Immature natural killer cell (primary cell): ENCODE measurements around the gene ZNF879. TPM values are rescaled to one million over a fixed set of nuclear protein-coding genes. Genes with fewer than 3 reads are reported as not detected.
A peak's percentile ranks its signal among the peaks of the same experiment; 100 is the strongest.

Source experiments
- DNase-seq, 3 donors: peaks; one replicate each; pipeline ENCODE4 v3.0.0; 2022; ENCODE audit warnings: mixed read lengths in 1 of 3
- H3K27ac Mint-ChIP-seq, 6 donors: one replicate each; pipeline ENCODE4 v1.8.0; 2020; ENCODE audit warnings: mixed read lengths in 6 of 6, mild to moderate bottlenecking in 5 of 6, inconsistent platforms in 4 of 6, moderate library complexity in 3 of 6
- H3K27me3 Mint-ChIP-seq, 3 donors: one replicate each; pipeline ENCODE4 v1.8.0; 2020 to 2021; ENCODE audit warnings: low read depth in 3 of 3, mild to moderate bottlenecking in 3 of 3, mixed read lengths in 3 of 3, moderate library complexity in 3 of 3, inconsistent platforms in 1 of 3
- H3K36me3 Mint-ChIP-seq, 3 donors: one replicate each; pipeline ENCODE4 v1.8.0; 2020; ENCODE audit warnings: mixed read lengths in 3 of 3, inconsistent platforms in 2 of 3, mild to moderate bottlenecking in 2 of 3
- H3K4me1 Mint-ChIP-seq, 2 donors: one replicate each; pipeline ENCODE4 v1.8.0; 2020; ENCODE audit warnings: inconsistent platforms in 2 of 2, mild to moderate bottlenecking in 2 of 2, mixed read lengths in 2 of 2, moderate library complexity in 1 of 2
- H3K4me3 Mint-ChIP-seq, 5 donors: one replicate each; pipeline ENCODE4 v1.8.0; 2020; ENCODE audit warnings: mild to moderate bottlenecking in 5 of 5, mixed read lengths in 5 of 5, inconsistent platforms in 3 of 5, moderate library complexity in 3 of 5
- H3K9me3 Mint-ChIP-seq, 6 donors: one replicate each; pipeline ENCODE4 v1.8.0; 2020; ENCODE audit warnings: mild to moderate bottlenecking in 6 of 6, mixed read lengths in 6 of 6, inconsistent platforms in 4 of 6, moderate library complexity in 3 of 6
- polyA plus RNA-seq, 3 donors: library from polyadenylated mRNA; unstranded; fragments of 300-500 nt; fragmentation: Illumina TruSeq; gene quantifications; one replicate each; pipeline ENCODE4 v1.2.3, GENCODE V29; 2021

ZNF879 gene
- polyA plus RNA-seq, 3 donors from 2014 or later, result 2.7 to 4.5 (median 3.9) TPM

- Mint-ChIP-seq H3K27ac (no peak overlapping the region), H3K9me3 (peaks cover 0 to 8% (median 0%) of the 10 kb centered on the region in 6 donors), H3K4me1 (peaks cover 8% of the 10 kb centered on the region in 2 donors), H3K36me3 (no peaks in the 10 kb centered on the region), H3K4me3 (no peak overlapping the region), H3K27me3 (peaks cover 0 to 3% (median 0%) of the 10 kb centered on the region in 3 donors)
- DNase-seq, result no peak
These were observed 31.3 kb downstream of the ZNF879 start for GRCh38 chr5:179054876-179055275.

DNA sequence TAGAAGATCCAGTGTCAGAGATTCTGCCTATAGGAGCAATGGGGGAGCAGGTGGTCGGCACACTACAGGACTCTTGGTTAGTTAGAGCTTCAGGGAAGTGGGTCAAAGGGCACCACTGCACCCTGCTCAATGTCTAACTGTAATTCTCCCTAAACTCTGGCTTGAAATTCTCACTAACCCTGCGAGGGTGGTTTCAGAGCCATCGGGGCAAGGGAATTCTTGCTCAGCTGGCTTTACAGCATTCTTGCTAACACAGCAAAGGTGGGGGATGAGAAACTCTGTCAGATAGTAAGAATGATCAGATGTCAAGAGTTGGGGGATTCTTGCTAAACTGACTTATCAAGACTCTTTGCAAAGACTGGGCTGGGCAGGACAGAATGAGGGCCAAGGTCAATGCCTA, 31.8 kb downstream of the ZNF879 start:
- Mint-ChIP-seq H3K9me3 (peaks cover 0 to 10% (median 0%) of the 10 kb centered on the region in 6 donors), H3K27ac (no peak overlapping the region), H3K36me3 (no peaks in the 10 kb centered on the region), H3K27me3 (peaks cover 0 to 3% (median 0%) of the 10 kb centered on the region in 3 donors), H3K4me3 (no peak overlapping the region), H3K4me1 (peaks cover 11 to 13% of the 10 kb centered on the region in 2 donors)
- DNase-seq, result no peak

- Mint-ChIP-seq H3K4me1 (peaks cover 14 to 16% of the 10 kb centered on the region in 2 donors), H3K27me3 (peaks cover 0 to 3% (median 0%) of the 10 kb centered on the region in 3 donors), H3K36me3 (no peaks in the 10 kb centered on the region), H3K4me3 (no peak overlapping the region), H3K27ac (no peak overlapping the region), H3K9me3 (peaks cover 0 to 10% (median 0%) of the 10 kb centered on the region in 6 donors)
- no peak for DNase-seq
These were observed 32.2 kb downstream of the ZNF879 start for GRCh38 chr5:179055841-179056240.

GRCh38 chr5:179060116-179061008, 36.8 kb downstream of the ZNF879 start, which contains the start of gene ZNF354C:
Gene ZNF354C (plus strand): TSS chr5:179060373. CDS start chr5:179062069, 1,696 bp downstream.
- Mint-ChIP-seq H3K27ac (peak within 1 kb of the TSS; percentile 77 to 95 (median 90)), H3K36me3 (peaks cover 8 to 16% (median 16%) of the 10 kb centered on the region in 3 donors), H3K27me3 (peaks cover 0 to 1% (median 0%) of the 10 kb centered on the region in 3 donors), H3K4me3 (peak within 1 kb of the TSS; percentile 93 to 97 (median 96)), H3K9me3 (peaks cover 0 to 10% (median 0%) of the 10 kb centered on the region in 6 donors), H3K4me1 (peaks cover 29 to 30% of the 10 kb centered on the region in 2 donors)
- DNase-seq, result peak; percentile 83 to 85 (median 84)

DNA sequence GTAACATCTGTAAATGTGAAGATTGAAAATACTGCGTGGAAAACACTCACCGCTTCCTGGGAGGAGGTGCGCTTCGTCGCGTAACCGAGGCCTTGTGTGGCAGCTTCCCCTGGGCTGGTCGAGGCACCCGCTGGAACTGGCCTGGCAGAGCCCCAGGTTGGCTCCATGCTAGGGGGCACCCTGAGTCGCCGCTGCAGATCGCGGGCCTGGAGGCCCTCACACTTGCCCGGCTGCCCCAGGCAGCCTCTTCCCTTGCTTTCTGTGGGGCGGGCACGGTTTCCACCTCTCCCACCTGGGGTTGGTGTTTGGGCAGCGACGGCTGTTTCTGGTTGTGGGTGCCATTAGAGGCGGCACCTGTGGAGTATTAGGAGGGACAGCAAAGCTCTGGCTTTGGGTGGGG, 37.4 kb downstream of the ZNF879 start:
- H3K4me1 Mint-ChIP-seq, result peaks cover 30 to 34% of the 10 kb centered on the region in 2 donors

DNA sequence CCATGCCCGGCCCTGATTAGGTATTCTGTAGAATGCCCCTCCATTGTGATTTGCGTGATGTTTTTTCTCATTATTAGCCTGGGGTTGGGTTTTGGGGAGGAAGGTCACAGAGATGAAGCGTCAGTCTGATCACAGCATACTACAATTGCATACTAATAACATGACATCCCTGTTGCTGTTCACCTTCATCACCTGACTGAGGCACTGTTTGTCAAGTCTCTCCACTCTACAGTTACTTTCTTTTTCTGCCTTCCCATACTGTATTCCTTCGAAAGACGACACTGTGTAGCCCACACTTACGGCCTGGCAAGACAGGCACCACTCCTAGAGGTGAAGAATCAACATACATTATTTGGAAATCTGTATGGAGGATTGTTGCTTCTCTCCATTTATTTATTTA, 42.1 kb downstream of the ZNF879 start:
- Mint-ChIP-seq H3K4me1 (peaks cover 18 to 29% of the 10 kb centered on the region in 2 donors), H3K9me3 (peaks cover 11 to 46% (median 22%) of the 10 kb centered on the region in 6 donors), H3K27me3 (no peaks in the 10 kb centered on the region), H3K4me3 (no peak overlapping the region), H3K36me3 (peaks cover 48 to 65% (median 54%) of the 10 kb centered on the region in 3 donors), H3K27ac (no peak overlapping the region)
- no peak for DNase-seq

More for the DNA sequence above, 37.4 kb downstream of the ZNF879 start:
- peaks cover 0 to 10% (median 0%) of the 10 kb centered on the region in 6 donors for H3K9me3 Mint-ChIP-seq
- peak overlapping the region in 4 of 6 donors; percentile 45 to 77 (median 68) for H3K27ac Mint-ChIP-seq
- DNase-seq, result no peak
- peaks cover 0 to 1% (median 0%) of the 10 kb centered on the region in 3 donors for H3K27me3 Mint-ChIP-seq
- H3K4me3 Mint-ChIP-seq, result peak overlapping the region; percentile 93 to 97 (median 96)
- H3K36me3 Mint-ChIP-seq, result peaks cover 13 to 23% (median 23%) of the 10 kb centered on the region in 3 donors

GRCh38 chr5:179079165-179079987, 55.8 kb downstream of the ZNF879 start:
- Mint-ChIP-seq H3K27ac (no peak overlapping the region), H3K9me3 (peaks cover 56 to 97% (median 90%) of the 10 kb centered on the region in 6 donors)

GRCh38 chr5:179080724-179081123, 57.1 kb downstream of the ZNF879 start:
- H3K4me3 Mint-ChIP-seq, result no peak overlapping the region
- H3K36me3 Mint-ChIP-seq, result peaks cover 54 to 72% (median 63%) of the 10 kb centered on the region in 3 donors
- no peak overlapping the region for H3K27ac Mint-ChIP-seq
- no peaks in the 10 kb centered on the region for H3K4me1 Mint-ChIP-seq
- H3K9me3 Mint-ChIP-seq, result peaks cover 54 to 99% (median 92%) of the 10 kb centered on the region in 6 donors
- DNase-seq, result no peak
- peaks cover 0 to 7% (median under 1%) of the 10 kb centered on the region in 3 donors for H3K27me3 Mint-ChIP-seq

More at GRCh38 chr5:179079165-179079987, 55.8 kb downstream of the ZNF879 start:
- H3K4me1 Mint-ChIP-seq, result no peaks in the 10 kb centered on the region
- H3K36me3 Mint-ChIP-seq, result peaks cover 62 to 75% (median 66%) of the 10 kb centered on the region in 3 donors
- no peak for DNase-seq
- no peak overlapping the region for H3K4me3 Mint-ChIP-seq
- peaks cover 0 to 10% (median 3%) of the 10 kb centered on the region in 3 donors for H3K27me3 Mint-ChIP-seq

Other genes starting within 250 kb of the ZNF879 start
- gene ZNF354B, start 163.9 kb upstream of the ZNF879 start, polyA plus RNA-seq, result 1 to 10 TPM; 2.2 to 5.1 (median 2.7) TPM
- gene ZFP2, start 127.9 kb upstream of the ZNF879 start, polyA plus RNA-seq, result under 1 TPM in 1 of 3 donors, not detected in 2; 0.43 TPM
- gene ZNF454, start 82.6 kb upstream of the ZNF879 start, polyA plus RNA-seq, result not detected
- not detected for gene GRM6, start 28.5 kb upstream of the ZNF879 start, polyA plus RNA-seq
- gene ZNF354C, start 36.6 kb downstream of the ZNF879 start, polyA plus RNA-seq, result 1 to 10 TPM in 1 of 3 donors, under 1 TPM in 2; 0.40 to 1.2 (median 0.58) TPM